Measurements from ENCODE around the gene NLN.
"Not testable (repeated sequence)": the region's sequence is repeated elsewhere in the genome, so short reads cannot be mapped to it uniquely, and the experiment has no call there.

The NLN gene

DNA sequence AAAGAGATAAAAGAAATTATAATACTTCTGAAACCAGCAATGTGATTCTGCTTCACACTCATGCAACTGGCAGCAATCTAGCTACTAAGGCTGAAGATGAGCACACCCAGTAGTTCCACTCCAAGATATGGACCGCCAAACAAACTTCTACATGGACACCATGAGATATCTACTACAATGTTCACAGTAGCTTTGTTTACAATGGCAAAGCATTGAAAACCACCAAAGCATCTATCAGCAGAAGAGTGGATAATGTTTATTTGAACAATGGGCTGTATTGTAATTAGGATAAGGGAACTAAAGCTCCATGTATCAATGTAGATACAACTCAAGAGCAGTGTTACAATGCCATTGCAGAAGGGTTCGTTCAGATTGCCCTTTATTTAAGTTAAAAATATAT is 113.2 kb downstream of the NLN start:
- FAIRE-seq: no peak

GRCh38 chr5:65837139-65837538 is 115.1 kb downstream of the NLN start:
- FAIRE-seq: no peak

- FAIRE-seq: not testable (repeated sequence)
These were observed 117.2 kb downstream of the NLN start for GRCh38 chr5:65839170-65839569.

DNA sequence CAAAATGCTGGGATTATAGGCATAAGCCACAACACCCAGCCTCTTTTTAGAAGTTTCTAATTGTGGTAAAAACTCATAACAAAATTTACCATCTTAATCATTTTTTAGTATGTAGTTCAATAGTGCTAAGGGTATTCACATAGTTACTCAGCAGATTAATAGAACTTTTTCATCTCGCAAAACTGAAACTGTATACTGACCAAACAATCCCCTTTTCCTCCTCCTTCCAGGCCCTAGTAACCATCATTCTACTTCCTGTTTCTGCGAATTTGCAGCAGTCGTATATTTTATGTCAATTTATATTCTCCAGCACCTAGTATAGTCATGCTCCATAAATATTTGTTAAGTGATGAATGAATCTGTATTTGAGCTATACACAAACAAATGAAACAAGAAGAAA is 118.1 kb downstream of the NLN start:
- FAIRE-seq: no peak

GRCh38 chr5:65844763-65845162 is 122.8 kb downstream of the NLN start:
- FAIRE-seq: not testable (repeated sequence)

DNA sequence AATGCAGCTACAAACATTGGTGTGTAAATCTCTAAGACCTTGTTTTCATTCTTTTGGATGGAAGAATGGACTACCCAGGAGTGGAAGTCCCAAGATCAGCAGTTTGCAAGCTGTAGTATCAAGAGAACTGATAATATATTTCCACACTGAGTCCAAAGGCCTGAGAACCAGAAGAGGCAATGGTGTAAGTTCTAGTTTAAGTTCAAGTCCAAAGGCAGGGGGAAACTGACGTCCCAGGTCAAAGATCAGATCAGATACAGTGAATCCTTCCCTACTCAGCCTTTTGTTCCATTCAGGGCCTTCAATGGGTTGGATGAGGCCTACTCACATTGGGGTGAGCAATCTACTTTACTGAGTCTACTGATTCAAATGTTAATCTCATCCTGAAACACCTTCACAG is 124.1 kb downstream of the NLN start:
- no peak for FAIRE-seq

- FAIRE-seq: not testable (repeated sequence)
These were observed 125.0 kb downstream of the NLN start for GRCh38 chr5:65847019-65847418.

- FAIRE-seq: not testable (repeated sequence)
These were observed 127.9 kb downstream of the NLN start for GRCh38 chr5:65849918-65850317.

DNA sequence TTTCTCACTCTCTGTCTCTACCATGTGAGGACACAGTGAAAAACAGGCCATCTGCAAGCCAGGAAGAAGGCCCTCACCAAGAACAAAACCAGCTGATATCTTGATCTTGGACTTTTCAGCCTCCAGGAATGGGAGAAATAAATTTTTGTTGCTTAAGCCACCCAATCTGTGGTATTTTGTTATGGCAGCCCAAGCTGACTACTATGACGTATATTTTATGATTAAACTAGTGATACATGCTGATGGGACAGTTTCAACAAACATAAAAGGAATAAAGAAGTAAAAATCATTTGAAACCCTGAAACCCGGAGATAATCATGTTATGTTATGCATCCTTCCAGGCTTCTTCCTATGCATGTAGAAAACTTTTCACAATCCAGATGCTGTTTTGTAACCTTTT is 132.9 kb downstream of the NLN start:
- no peak for FAIRE-seq

DNA sequence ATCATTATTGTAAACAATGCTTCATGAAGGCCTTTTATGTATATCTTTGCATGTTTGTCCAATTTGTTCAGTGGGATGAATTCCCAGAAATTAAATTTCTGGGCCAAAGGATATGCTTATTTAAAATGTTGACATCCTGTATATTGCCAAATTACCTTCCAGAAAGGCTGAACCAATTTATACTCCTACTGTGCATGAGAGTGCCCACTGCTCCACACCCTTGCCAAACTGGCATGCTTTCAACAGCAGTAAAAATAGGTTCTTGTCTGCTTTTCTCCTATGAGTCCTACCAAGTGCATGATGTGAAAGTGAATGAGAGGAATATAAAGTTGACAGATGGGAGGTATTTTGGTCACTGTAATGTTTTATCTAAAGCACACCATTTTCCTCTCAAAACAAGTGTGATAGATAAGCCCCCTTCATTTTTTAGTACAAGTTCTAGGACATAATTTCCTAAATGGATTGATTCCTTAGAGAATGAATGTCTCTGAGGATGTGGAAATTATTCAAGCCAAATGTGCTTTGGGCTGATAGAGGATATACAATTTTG is 133.8 kb downstream of the NLN start:
- FAIRE-seq: no peak

DNA sequence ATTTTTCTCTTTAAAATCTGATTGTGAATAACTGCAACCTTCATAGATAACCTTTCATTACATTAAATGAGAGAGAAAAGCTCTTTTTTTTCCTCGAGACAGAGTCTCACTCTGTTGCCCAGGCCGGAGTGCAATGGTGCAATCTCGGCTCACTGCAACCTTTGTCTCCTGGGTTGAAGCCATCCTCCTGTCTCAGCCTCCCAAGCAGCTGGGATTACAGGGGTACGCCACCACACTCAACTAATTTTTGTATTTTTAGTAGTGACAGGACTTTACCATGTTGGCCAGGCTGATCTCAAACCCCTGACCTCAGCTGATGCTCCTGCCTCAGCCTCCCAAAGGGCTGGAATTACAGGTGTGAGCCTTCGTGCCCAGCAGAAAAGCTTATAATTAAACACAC is 134.5 kb downstream of the NLN start:
- FAIRE-seq: no peak

GRCh38 chr5:65858316-65858715 is 136.3 kb downstream of the NLN start:
- no peak for FAIRE-seq

DNA sequence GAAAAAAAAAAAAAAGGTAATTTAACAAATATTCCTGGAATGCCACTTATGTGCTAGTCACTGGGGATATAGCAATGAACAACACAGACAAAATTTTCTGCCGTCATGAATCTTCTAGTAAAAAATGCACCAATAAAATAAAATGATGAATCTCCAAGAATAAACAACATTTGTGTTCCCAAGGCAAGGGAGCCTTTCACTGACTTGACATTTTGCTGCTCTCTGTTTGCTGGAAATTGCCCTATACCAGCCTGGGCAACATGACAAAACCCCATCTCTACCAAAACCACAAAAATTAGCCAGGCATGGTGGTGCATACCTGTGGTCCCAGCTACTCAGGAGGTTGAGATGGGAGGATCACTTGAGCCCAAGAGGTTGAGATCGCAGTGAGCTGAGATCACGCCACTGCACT is 139.8 kb downstream of the NLN start:
- FAIRE-seq: no peak

DNA sequence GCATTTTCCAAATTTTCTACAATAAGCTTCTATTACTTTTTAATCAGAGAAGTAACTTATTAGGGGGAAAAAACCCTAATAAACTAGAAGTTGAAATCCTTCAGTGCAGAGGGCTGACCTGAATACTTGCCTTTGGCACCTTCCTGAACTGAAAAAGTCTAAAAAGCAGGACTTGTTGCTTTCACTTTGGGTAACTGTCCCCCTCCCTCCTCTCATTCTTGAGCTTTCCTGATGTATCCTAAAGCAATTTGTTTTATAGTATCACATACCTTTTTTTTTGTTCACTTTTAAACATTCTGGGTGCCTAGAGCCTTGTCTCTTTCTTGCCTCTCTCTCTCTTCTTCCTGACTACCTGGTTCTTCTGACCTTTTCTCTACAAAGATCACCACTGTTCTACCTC is 140.4 kb downstream of the NLN start:
- no peak for FAIRE-seq

DNA sequence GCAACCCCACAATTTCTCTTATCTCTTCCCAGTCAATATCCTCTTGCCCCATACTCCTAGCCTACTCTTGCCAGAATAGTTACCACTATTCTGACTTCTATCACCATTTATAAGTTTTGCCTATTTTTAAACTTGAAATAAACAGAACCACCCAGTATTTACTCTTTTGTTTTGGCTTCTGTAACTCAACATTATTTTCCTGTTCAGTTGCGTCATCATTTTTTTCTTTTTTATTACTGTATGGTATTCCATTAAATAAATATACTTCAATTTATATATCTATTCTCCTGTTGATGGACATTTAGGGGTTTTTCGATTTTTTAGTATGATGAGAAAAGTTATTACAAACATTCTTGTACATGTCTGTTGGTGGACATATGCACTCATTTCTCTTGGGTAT is 141.7 kb downstream of the NLN start:
- FAIRE-seq: no peak

GRCh38 chr5:65866837-65867521 is 145.0 kb downstream of the NLN start:
- no peak for FAIRE-seq

DNA sequence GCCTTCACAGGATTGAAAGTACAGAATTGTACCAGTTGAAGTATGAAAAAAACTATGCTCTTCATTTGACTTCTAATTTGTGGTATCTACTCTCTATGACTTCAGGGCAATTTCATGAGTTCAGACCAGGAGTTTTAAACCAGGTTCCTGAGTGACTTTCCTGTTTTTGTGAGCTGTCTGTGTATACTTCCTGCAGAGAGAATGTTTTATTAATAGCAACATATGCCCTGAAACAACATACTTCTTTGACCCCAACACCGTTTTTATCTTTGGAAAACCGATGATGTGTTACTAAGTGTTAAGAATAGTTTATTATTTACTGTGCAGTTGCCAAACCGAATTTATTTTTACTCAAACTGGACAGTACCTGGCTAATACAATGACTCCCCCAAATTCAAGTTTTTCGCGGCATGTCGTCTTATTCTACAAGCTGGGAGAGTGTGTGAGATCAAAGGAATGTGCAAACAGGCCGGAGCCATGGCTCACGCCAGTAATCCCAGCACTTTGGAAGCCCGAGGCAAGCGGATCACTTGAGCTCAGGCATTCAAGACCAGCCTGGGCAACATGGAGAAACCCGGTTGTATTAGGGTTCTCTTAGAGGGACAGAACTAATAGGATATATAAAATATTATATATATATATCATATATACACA is 145.7 kb downstream of the NLN start:
- FAIRE-seq: no peak

- no peak for FAIRE-seq
These were observed 146.5 kb downstream of the NLN start for GRCh38 chr5:65868509-65868908.

GRCh38 chr5:65871182-65871581 is 149.2 kb downstream of the NLN start:
- FAIRE-seq: no peak

DNA sequence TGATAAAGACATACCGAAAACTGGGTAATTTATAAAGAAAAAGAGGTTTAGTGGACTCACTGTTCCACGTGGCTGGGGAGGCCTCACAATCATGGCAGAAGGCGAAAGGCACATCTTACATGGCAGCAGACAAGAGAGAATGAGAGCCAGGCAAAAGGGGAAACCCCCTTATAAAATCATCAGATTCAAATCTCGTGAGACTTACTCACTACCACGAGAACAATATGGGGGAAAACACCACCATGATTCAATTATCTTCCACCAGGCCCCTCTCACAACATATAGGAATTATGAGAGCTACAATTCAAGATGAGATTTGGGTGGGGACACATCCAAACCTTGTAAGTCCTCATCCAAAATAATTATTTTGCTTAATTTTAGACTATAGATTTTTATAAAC is 149.8 kb downstream of the NLN start:
- FAIRE-seq: not testable (repeated sequence)

DNA sequence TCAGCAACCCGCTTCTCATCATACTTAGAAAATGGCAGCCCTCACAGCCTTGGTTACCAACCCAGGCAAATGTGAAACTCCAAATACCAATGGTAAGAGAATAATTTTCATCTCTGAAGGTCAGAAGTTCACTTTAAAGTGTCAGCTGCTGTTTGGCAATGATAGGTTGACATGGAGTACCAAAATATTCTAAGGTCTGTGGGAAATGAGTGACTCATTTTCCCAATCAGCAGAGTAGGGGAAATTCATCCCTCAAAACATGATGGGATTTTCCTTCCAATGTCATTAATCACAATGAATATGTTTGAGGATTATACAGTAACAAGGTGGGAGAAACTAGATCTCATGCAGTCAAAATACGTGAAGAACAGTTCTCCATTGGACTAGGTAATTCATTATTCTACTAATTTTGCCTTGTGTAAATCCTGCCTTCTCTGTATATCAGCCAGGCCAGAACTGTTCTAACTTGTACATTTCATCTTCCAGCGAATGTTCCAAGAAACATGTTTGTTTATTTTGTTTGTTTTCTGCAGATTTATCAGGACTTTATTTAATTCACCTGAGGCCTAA is 151.3 kb downstream of the NLN start:
- no peak for FAIRE-seq

- no peak for FAIRE-seq
These were observed 152.2 kb downstream of the NLN start for GRCh38 chr5:65874241-65874640.

- no peak for FAIRE-seq
These were observed 154.5 kb downstream of the NLN start for GRCh38 chr5:65876496-65876895.

DNA sequence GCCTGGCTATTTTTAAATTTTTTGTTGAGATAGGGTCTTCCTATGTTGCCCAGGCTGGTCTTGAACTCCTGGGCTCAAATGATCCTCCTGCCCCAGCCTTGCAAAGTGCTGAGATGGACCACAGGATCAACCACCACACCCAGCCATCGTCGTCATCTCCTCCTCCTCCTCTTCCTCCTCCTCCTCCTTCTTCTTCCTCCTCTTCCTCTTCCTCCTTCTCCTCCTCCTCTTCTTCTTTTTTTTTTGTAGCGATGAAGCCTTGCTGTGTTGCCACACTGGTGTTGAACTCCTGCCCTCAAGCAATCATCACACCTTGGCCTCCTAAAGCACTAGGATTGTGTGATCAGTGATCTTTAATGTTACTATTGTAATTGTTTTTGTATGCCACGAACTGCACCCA is 155.0 kb downstream of the NLN start:
- FAIRE-seq: no peak
